T47D (cell line): ENCODE data around the gene ZNF90.
A peak's percentile ranks its signal among the peaks of the same experiment; 100 is the strongest.
"Not testable (repeated sequence)": the region's sequence is repeated elsewhere in the genome, so short reads cannot be mapped to it uniquely, and the experiment has no call there.

Experiments used
- DNase-seq, 2 experiments: peaks; one replicate each; pipeline versions ENCODE4 v3.0.0 to v3.0.0-alpha.2; 2011 to 2012; ENCODE audit warnings: low read depth in 1 of 2, low spot score in 1 of 2
- JUND ChIP-seq: IDR thresholded peaks from 2 replicates; pipeline ENCODE4 v1.6.1; 2012; ENCODE audit warnings: low read depth
- in situ Hi-C: cut with HindIII; loops from 2 replicates; pipeline ENCODE4 v1.10.0; 2016; ENCODE audit warnings: low sequenced_read_pairs, low pct_unique_long_range_greater_than_20kb

The ZNF90 gene

GRCh38 chr19:20070691-20071090, 7.1 kb upstream of the ZNF90 start:
- TF ChIP-seq JUND = no peak
- DNase-seq = no peak
- in situ Hi-C loops = no loop called here

GRCh38 chr19:20072936-20073335, 4.9 kb upstream of the ZNF90 start:
- no peak for TF ChIP-seq JUND
- no peak for DNase-seq
- in situ Hi-C loops = no loop called here

- TF ChIP-seq JUND = no peak
- in situ Hi-C loops = no loop called here
- peak in 1 of 2 experiments; percentile 26 for DNase-seq
Measured at GRCh38 chr19:20078581-20079031, 806 bp downstream of the ZNF90 start.

- in situ Hi-C loops = no loop called here
- no peak for DNase-seq
- no peak for TF ChIP-seq JUND
Measured at GRCh38 chr19:20079476-20079875, 1.7 kb downstream of the ZNF90 start.

- no peak for TF ChIP-seq JUND
- in situ Hi-C loops = no loop called here
- DNase-seq = no peak
Measured at GRCh38 chr19:20080656-20081055, 2.9 kb downstream of the ZNF90 start.

- DNase-seq, in situ Hi-C loops: not testable (repeated sequence)
Measured at GRCh38 chr19:20082232-20082833, 4.5 kb downstream of the ZNF90 start.

- DNase-seq, in situ Hi-C loops: not testable (repeated sequence)
Measured at GRCh38 chr19:20082876-20083275, 5.1 kb downstream of the ZNF90 start.

- in situ Hi-C loops = no loop called here
- DNase-seq = no peak
- TF ChIP-seq JUND = no peak
Measured at GRCh38 chr19:20102097-20102496, 24.3 kb downstream of the ZNF90 start.

- TF ChIP-seq JUND = no peak
- in situ Hi-C loops = no loop called here
- peak in 1 of 2 experiments; percentile 33 for DNase-seq
Measured at GRCh38 chr19:20103091-20103740, 25.4 kb downstream of the ZNF90 start.

GRCh38 chr19:20107301-20107700, 29.5 kb downstream of the ZNF90 start:
- DNase-seq = no peak
- in situ Hi-C loops = no loop called here
- no peak for TF ChIP-seq JUND

- DNase-seq, in situ Hi-C loops: not testable (repeated sequence)
Measured at GRCh38 chr19:20118064-20118839, 40.5 kb downstream of the ZNF90 start.

- no peak for DNase-seq
- in situ Hi-C loops = no loop called here
- TF ChIP-seq JUND = no peak
Measured at GRCh38 chr19:20124879-20125278, 47.1 kb downstream of the ZNF90 start.

GRCh38 chr19:20132933-20133332, 55.1 kb downstream of the ZNF90 start:
- DNase-seq, in situ Hi-C loops: not testable (repeated sequence)

GRCh38 chr19:20137714-20138113, 59.9 kb downstream of the ZNF90 start:
- in situ Hi-C loops, DNase-seq: not testable (repeated sequence)
